Mesenchymal stem cell (in vitro differentiated cells and primary cell): ENCODE data around the gene SLC25A21.
A peak's percentile ranks its signal among the peaks of the same experiment; 100 is the strongest.
"Not testable (repeated sequence)": the region's sequence is repeated elsewhere in the genome, so short reads cannot be mapped to it uniquely, and the experiment has no call there.

Source experiments
- DNase-seq: peaks from one replicate; pipeline ENCODE4 v3.0.0-alpha.2; 2013
- H2AFZ ChIP-seq: one replicate; pipeline ENCODE4 v1.6.1; 2013; ENCODE audit warnings: low read depth, mild to moderate bottlenecking, control low read depth, inconsistent platforms, low read length, moderate library complexity
- H2AK5ac ChIP-seq: 2 replicates; pipeline ENCODE4 v1.6.1; 2013; ENCODE audit warnings: low read length, moderate library complexity, mild to moderate bottlenecking, inconsistent platforms; ENCODE audit not compliant: severe bottlenecking
- H2BK120ac ChIP-seq: one replicate; pipeline ENCODE4 v1.6.1; 2013; ENCODE audit warnings: low read depth, mild to moderate bottlenecking, inconsistent platforms, low read length, moderate library complexity
- H2BK12ac ChIP-seq, 2 experiments: one replicate each; pipeline ENCODE4 v1.6.1; 2013; ENCODE audit warnings: inconsistent platforms in 2 of 2, low read length in 2 of 2, mild to moderate bottlenecking in 2 of 2, moderate library complexity in 2 of 2, control low read depth in 1 of 2
- H2BK15ac ChIP-seq: one replicate; pipeline ENCODE4 v1.6.1; 2013; ENCODE audit warnings: mild to moderate bottlenecking, low read depth, inconsistent platforms; ENCODE audit not compliant: poor library complexity, severe bottlenecking
- H2BK5ac ChIP-seq: 2 replicates; pipeline ENCODE4 v1.6.1; 2013; ENCODE audit warnings: low read depth, mild to moderate bottlenecking, low read length, control low read depth, inconsistent platforms; ENCODE audit not compliant: poor library complexity, severe bottlenecking
- H3K14ac ChIP-seq, 2 experiments: one replicate each; pipeline ENCODE4 v1.6.1; 2013; ENCODE audit warnings: inconsistent platforms in 2 of 2, low read length in 2 of 2, control low read depth in 1 of 2, mild to moderate bottlenecking in 1 of 2, moderate library complexity in 1 of 2
- H3K18ac ChIP-seq, 2 experiments: one replicate each; pipeline ENCODE4 v1.6.1; 2013; ENCODE audit warnings: inconsistent platforms in 2 of 2, low read length in 2 of 2, control low read depth in 1 of 2, low read depth in 1 of 2, mild to moderate bottlenecking in 1 of 2
- H3K23ac ChIP-seq, 2 experiments: one replicate each; pipeline ENCODE4 v1.6.1; 2013; ENCODE audit warnings: inconsistent platforms in 2 of 2, low read length in 2 of 2, mild to moderate bottlenecking in 2 of 2, moderate library complexity in 2 of 2, control low read depth in 1 of 2
- H3K27ac ChIP-seq: 2 replicates; pipeline ENCODE4 v1.5.1; 2013; ENCODE audit warnings: mild to moderate bottlenecking, moderate library complexity, low read length, control low read depth, inconsistent platforms; ENCODE audit not compliant: poor library complexity, severe bottlenecking
- H3K27me3 ChIP-seq, 2 experiments: 2 replicates each; pipeline versions ENCODE4 v1.6.1 to v1.7.0; 2013; ENCODE audit warnings: low read length in 2 of 2, mild to moderate bottlenecking in 2 of 2, moderate library complexity in 2 of 2, control low read depth in 1 of 2, inconsistent platforms in 1 of 2; ENCODE audit not compliant: control insufficient read depth in 1 of 2, insufficient read depth in 1 of 2
- H3K36me3 ChIP-seq, 2 experiments: 2 replicates each; pipeline versions ENCODE4 v1.6.1 to v1.7.0; 2013; ENCODE audit warnings: low read length in 2 of 2, control low read depth in 1 of 2, inconsistent platforms in 1 of 2, low read depth in 1 of 2, mild to moderate bottlenecking in 1 of 2; ENCODE audit not compliant: insufficient read depth in 2 of 2, control insufficient read depth in 1 of 2
- H3K4ac ChIP-seq, 2 experiments: one replicate each; pipeline ENCODE4 v1.6.1; 2013; ENCODE audit warnings: inconsistent platforms in 2 of 2, low read length in 2 of 2, mild to moderate bottlenecking in 2 of 2, moderate library complexity in 2 of 2, control low read depth in 1 of 2, low read depth in 1 of 2
- H3K4me1 ChIP-seq: 2 replicates; pipeline ENCODE4 v1.6.1; 2013; ENCODE audit warnings: low read depth, low read length, control low read depth; ENCODE audit not compliant: control insufficient read depth, insufficient read depth
- H3K4me2 ChIP-seq: 2 replicates; pipeline ENCODE4 v1.6.1; 2013; ENCODE audit warnings: low read length, mild to moderate bottlenecking, inconsistent platforms; ENCODE audit not compliant: poor library complexity, severe bottlenecking
- H3K4me3 ChIP-seq, 2 experiments: 2 replicates each; pipeline versions ENCODE4 v1.5.1 to v1.7.0; 2013; ENCODE audit warnings: low read length in 2 of 2, mild to moderate bottlenecking in 2 of 2, control low read depth in 1 of 2, low read depth in 1 of 2; ENCODE audit not compliant: insufficient read depth in 1 of 2
- H3K79me1 ChIP-seq: replicated peaks from 2 replicates; pipeline ENCODE4 v1.6.1; 2013; ENCODE audit warnings: mild to moderate bottlenecking, control low read depth, low read length, inconsistent platforms; ENCODE audit not compliant: poor library complexity, severe bottlenecking
- H3K9ac ChIP-seq: 2 replicates; pipeline ENCODE4 v1.7.0; 2013; ENCODE audit warnings: mild to moderate bottlenecking, low read length, moderate library complexity
- H3K9me3 ChIP-seq: 2 replicates; pipeline ENCODE4 v1.7.0; 2013; ENCODE audit warnings: mild to moderate bottlenecking, low read length; ENCODE audit not compliant: control insufficient read depth
- H4K8ac ChIP-seq: one replicate; pipeline ENCODE4 v1.6.1; 2013; ENCODE audit warnings: inconsistent platforms, mild to moderate bottlenecking, low read length, moderate library complexity
- H4K91ac ChIP-seq: one replicate; pipeline ENCODE4 v1.6.1; 2013; ENCODE audit warnings: mild to moderate bottlenecking, low read length, inconsistent platforms
- WGBS: methylation state at CpG from one replicate; pipeline ENCODE4 v1.1.7; 2013; ENCODE audit warnings: mixed read lengths; 5-methylcytosine and 5-hydroxymethylcytosine counted together

Gene SLC25A21

DNA sequence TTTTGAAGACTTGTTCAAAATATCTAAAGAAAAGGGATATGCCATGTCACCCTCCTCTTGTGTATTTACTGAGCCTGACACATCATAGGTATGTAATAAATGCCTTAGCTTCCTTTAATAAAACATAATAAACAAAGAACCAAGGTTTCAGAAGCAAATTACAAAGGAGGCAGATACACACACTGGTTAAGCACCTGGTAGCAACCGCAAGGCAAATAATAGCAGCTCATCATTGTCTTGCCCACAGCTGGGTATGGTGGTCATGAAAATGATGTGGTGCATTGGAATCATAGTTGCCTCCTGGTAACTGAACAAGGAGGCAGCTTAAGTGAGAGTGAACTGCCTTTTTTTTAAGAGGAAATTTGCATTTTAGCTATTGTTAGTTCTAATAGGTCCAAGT lies 471.8 kb downstream of the SLC25A21 start:
- no peaks in the 10 kb centered on the region for H3K79me1 ChIP-seq
- no peak overlapping the region for H2BK5ac ChIP-seq
- H3K9me3 ChIP-seq, result no peaks in the 10 kb centered on the region
- H3K36me3 ChIP-seq, result no peaks in the 10 kb centered on the region
- no peak overlapping the region for H3K4me3 ChIP-seq
- H3K18ac ChIP-seq, result no peak overlapping the region
- H2BK12ac ChIP-seq, result no peak overlapping the region
- no peaks in the 10 kb centered on the region for H3K27me3 ChIP-seq
- 95% methylated on average over 1 of the region's 1 CpG for WGBS
- no peak overlapping the region for H2AFZ ChIP-seq
- no peaks in the 10 kb centered on the region for H3K4me1 ChIP-seq
- no peak overlapping the region for H3K27ac ChIP-seq
- DNase-seq, result no peak
- no peak overlapping the region for H3K4ac ChIP-seq
- H4K8ac ChIP-seq, result no peak overlapping the region
- H2BK120ac ChIP-seq, result no peak overlapping the region
- H2BK15ac ChIP-seq, result no peak overlapping the region
- H3K23ac ChIP-seq, result no peak overlapping the region
- H3K4me2 ChIP-seq, result no peak overlapping the region
- no peak overlapping the region for H4K91ac ChIP-seq
- H2AK5ac ChIP-seq, result no peak overlapping the region
- H3K14ac ChIP-seq, result no peak overlapping the region
- no peak overlapping the region for H3K9ac ChIP-seq

DNA sequence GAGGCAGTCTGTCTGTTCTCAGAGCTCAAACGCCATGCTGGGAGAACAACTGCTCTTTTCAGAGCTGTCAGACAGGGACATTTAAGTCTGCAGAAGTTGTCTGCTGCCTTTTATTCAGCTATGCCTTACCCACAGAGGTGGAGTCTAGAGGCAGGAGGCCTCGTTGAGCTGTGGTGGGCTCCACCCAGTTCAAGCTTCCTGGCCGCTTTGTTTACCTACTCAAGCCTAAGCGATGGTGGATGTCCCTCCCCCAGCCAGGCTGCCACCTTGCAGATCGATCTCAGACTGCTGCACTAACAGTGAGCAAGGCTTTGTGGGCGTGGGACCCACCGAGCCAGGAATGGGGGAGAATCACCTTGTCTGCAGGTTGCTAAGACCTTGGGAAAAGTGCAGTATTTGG lies 473.0 kb downstream of the SLC25A21 start:
- H2BK120ac ChIP-seq, H3K27ac ChIP-seq, H3K4me3 ChIP-seq, H3K36me3 ChIP-seq, H3K18ac ChIP-seq, H3K9ac ChIP-seq, H3K4me2 ChIP-seq, H3K79me1 ChIP-seq, H3K4me1 ChIP-seq, H3K4ac ChIP-seq, H3K9me3 ChIP-seq, H2BK5ac ChIP-seq, H2BK15ac ChIP-seq, H4K8ac ChIP-seq, H2AFZ ChIP-seq, DNase-seq, H3K23ac ChIP-seq, H4K91ac ChIP-seq, H3K27me3 ChIP-seq, H3K14ac ChIP-seq, H2AK5ac ChIP-seq, H2BK12ac ChIP-seq: not testable (repeated sequence)
- WGBS, result 72% methylated on average over 7 of the region's 7 CpGs

GRCh38 chr14:36690311-36691040 lies 481.9 kb downstream of the SLC25A21 start:
- no peaks in the 10 kb centered on the region for H3K36me3 ChIP-seq
- no peak overlapping the region for H3K14ac ChIP-seq
- no peak overlapping the region for H3K4me2 ChIP-seq
- H4K8ac ChIP-seq, result no peak overlapping the region
- H3K4me1 ChIP-seq, result no peaks in the 10 kb centered on the region
- no peaks in the 10 kb centered on the region for H3K27me3 ChIP-seq
- H3K4me3 ChIP-seq, result no peak overlapping the region
- peak; percentile 26 for DNase-seq
- no peak overlapping the region for H3K9ac ChIP-seq
- H3K27ac ChIP-seq, result peak overlapping the region; percentile 34
- no peak overlapping the region for H2AFZ ChIP-seq
- no peak overlapping the region for H2BK12ac ChIP-seq
- H3K23ac ChIP-seq, result no peak overlapping the region
- H2BK120ac ChIP-seq, result no peak overlapping the region
- no peak overlapping the region for H3K4ac ChIP-seq
- no peak overlapping the region for H2BK15ac ChIP-seq
- H3K9me3 ChIP-seq, result no peaks in the 10 kb centered on the region
- H4K91ac ChIP-seq, result no peak overlapping the region
- H2BK5ac ChIP-seq, result no peak overlapping the region
- H3K79me1 ChIP-seq, result no peaks in the 10 kb centered on the region
- no peak overlapping the region for H3K18ac ChIP-seq
- WGBS, result no CpG with 5 or more reads among the region's 1 CpG
- no peak overlapping the region for H2AK5ac ChIP-seq

DNA sequence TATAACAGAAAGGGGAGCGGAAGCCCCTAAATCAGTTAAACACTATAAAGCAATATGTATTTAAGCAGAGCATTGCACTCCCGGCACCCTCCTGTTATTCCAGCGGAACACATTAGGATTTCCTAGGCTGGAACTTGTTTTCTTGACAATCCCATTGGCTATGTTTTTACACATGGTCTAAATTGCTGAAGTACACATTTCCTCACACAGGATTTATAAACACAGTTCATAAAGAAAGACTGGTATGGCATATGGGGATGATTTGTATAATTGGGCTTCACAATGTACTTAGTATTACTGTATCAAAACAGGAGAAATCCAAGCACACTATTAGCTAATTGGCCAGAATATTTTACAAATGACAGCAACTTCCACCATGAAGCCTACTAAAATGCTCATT lies 487.5 kb downstream of the SLC25A21 start:
- no peak overlapping the region for H3K4ac ChIP-seq
- no peaks in the 10 kb centered on the region for H3K27me3 ChIP-seq
- H2BK12ac ChIP-seq, result no peak overlapping the region
- no peaks in the 10 kb centered on the region for H3K4me1 ChIP-seq
- no peak overlapping the region for H2BK5ac ChIP-seq
- WGBS, result 90% methylated on average over 3 of the region's 3 CpGs
- H4K8ac ChIP-seq, result no peak overlapping the region
- no peak overlapping the region for H2BK15ac ChIP-seq
- H2BK120ac ChIP-seq, result no peak overlapping the region
- no peak overlapping the region for H2AFZ ChIP-seq
- DNase-seq, result no peak
- H3K4me3 ChIP-seq, result no peak overlapping the region
- no peak overlapping the region for H3K4me2 ChIP-seq
- no peaks in the 10 kb centered on the region for H3K9me3 ChIP-seq
- H3K14ac ChIP-seq, result no peak overlapping the region
- no peak overlapping the region for H3K23ac ChIP-seq
- H3K18ac ChIP-seq, result no peak overlapping the region
- H3K36me3 ChIP-seq, result no peaks in the 10 kb centered on the region
- H3K9ac ChIP-seq, result no peak overlapping the region
- H3K27ac ChIP-seq, result no peak overlapping the region
- H3K79me1 ChIP-seq, result no peaks in the 10 kb centered on the region
- H2AK5ac ChIP-seq, result no peak overlapping the region
- no peak overlapping the region for H4K91ac ChIP-seq
